PC-9 (cell line): ENCODE measurements around the gene SLC25A15. TPM values are rescaled to one million over a fixed set of nuclear protein-coding genes. Genes with fewer than 3 reads are reported as not detected.

Experiments used
- BruUV-seq: library from RNA; stranded (reverse); fragments of 400-500 nt; replicated peaks from 2 replicates; lab custom pipeline; 2021; lab: Mats Ljungman, UMichigan
- CTCF ChIA-PET: fragments of 300-600 bp; sonication (Branson Sonifier 250); formaldehyde crosslinking; loops from one replicate; lab custom pipeline; 2022; ENCODE audit warnings: antibody characterized with exemption; lab: Charles Lee
- POLR2A ChIA-PET: fragments of 300-600 bp; sonication (Branson Sonifier 250); formaldehyde crosslinking; loops from one replicate; lab custom pipeline; 2022; ENCODE audit warnings: antibody characterized with exemption; ENCODE audit not compliant: unreplicated experiment; lab: Charles Lee
- DNase-seq, 2 experiments: peaks; one replicate each; pipeline versions ENCODE4 v3.0.0 to v3.0.0-alpha.2; 2015 to 2022; ENCODE audit warnings: mixed read lengths in 1 of 2
- H2AFZ ChIP-seq: fragments of 200-600 bp; sonication (generic); 2 replicates; pipeline ENCODE4 v1.8.1; 2017; ENCODE audit warnings: antibody characterized with exemption
- H3F3A ChIP-seq: fragments of 200-600 bp; sonication (generic); 2 replicates; pipeline ENCODE4 v1.8.1; 2017; ENCODE audit warnings: antibody characterized with exemption, mild to moderate bottlenecking, low read depth; ENCODE audit not compliant: insufficient read depth
- H3K27ac ChIP-seq: fragments of 200-600 bp; sonication (generic); 2 replicates; pipeline ENCODE4 v1.6.1; 2016; ENCODE audit warnings: mixed run types
- H3K27me3 ChIP-seq: fragments of 200-600 bp; sonication (generic); 2 replicates; pipeline ENCODE4 v1.6.1; 2016; ENCODE audit warnings: low read depth, mixed run types; ENCODE audit not compliant: insufficient read depth
- H3K36me3 ChIP-seq: fragments of 200-600 bp; sonication (generic); 2 replicates; pipeline ENCODE4 v1.6.1; 2016; ENCODE audit warnings: low read depth, mixed run types
- H3K4me1 ChIP-seq: fragments of 200-600 bp; sonication (generic); replicated peaks from 2 replicates; pipeline ENCODE4 v1.6.1; 2016; ENCODE audit warnings: mixed run types; ENCODE audit not compliant: insufficient read depth
- H3K4me2 ChIP-seq: fragments of 200-600 bp; sonication (generic); 2 replicates; pipeline ENCODE4 v1.6.1; 2017; ENCODE audit warnings: mixed run types
- H3K4me3 ChIP-seq: fragments of 200-600 bp; sonication (generic); 2 replicates; pipeline ENCODE4 v1.6.1; 2016; ENCODE audit warnings: mixed run types
- H3K79me2 ChIP-seq: fragments of 200-600 bp; sonication (generic); 2 replicates; pipeline ENCODE4 v1.6.1; 2017; ENCODE audit warnings: low read depth, mixed run types
- H3K9me2 ChIP-seq: fragments of 200-600 bp; sonication (generic); 2 replicates; pipeline ENCODE4 v1.8.1; 2017; ENCODE audit warnings: mild to moderate bottlenecking; ENCODE audit not compliant: insufficient read depth
- H3K9me3 ChIP-seq: fragments of 200-600 bp; sonication (generic); 2 replicates; pipeline ENCODE4 v1.8.1; 2016; ENCODE audit warnings: low read depth; ENCODE audit not compliant: insufficient read depth
- H4K20me1 ChIP-seq: fragments of 200-600 bp; sonication (generic); 2 replicates; pipeline ENCODE4 v1.8.1; 2017; ENCODE audit not compliant: insufficient read depth
- EZH2 ChIP-seq: fragments of 200-600 bp; sonication (generic); IDR thresholded peaks from 2 replicates; pipeline ENCODE4 v1.8.0; 2017; ENCODE audit warnings: antibody characterized with exemption, low read depth
- intact Hi-C: fragments of 100-400 bp; cut with micrococcal nuclease; formaldehyde crosslinking; loops from one replicate; pipeline ENCODE4 v1.10.0; 2022; ENCODE audit not compliant: unreplicated experiment
- total RNA-seq: library from RNA; stranded (reverse); gene quantifications from 2 replicates; pipeline ENCODE4 v1.2.3, GENCODE V29; 2021
- TF ChIP-seq, protein P1 (sequence below): fragments of 200-600 bp; sonication (generic); conservative IDR thresholded peaks from 2 replicates; pipeline ENCODE4 v1.6.1; 2017; ENCODE audit warnings: mixed run types, antibody characterized with exemption, mild to moderate bottlenecking, moderate library complexity

The SLC25A15 gene
- total RNA-seq, 1 experiment from 2014 or later: 7.2 TPM

DNA sequence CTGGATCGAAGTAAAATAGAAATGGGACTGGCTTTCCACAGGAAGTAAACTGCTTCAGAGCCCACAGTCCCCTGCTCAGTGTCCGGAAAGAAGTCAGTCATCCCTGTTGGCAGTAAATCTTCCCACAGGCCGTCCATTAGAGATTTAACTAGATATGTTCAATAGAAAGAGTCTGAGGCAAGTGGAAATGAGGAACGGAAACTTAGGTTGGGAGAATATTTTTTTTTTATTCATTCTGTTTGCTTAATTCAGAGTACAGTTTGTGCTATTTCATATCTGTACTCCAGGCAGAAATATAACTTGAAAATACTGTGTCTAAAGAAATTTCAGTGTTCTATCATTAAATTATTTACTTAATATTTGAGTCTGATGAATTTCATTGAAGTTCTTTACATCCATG, 22.7 kb downstream of the SLC25A15 start:
- intact Hi-C loops: no loop called here
- CTCF ChIA-PET: no interaction called here
- no peaks in the 10 kb centered on the region for H3K9me2 ChIP-seq

DNA sequence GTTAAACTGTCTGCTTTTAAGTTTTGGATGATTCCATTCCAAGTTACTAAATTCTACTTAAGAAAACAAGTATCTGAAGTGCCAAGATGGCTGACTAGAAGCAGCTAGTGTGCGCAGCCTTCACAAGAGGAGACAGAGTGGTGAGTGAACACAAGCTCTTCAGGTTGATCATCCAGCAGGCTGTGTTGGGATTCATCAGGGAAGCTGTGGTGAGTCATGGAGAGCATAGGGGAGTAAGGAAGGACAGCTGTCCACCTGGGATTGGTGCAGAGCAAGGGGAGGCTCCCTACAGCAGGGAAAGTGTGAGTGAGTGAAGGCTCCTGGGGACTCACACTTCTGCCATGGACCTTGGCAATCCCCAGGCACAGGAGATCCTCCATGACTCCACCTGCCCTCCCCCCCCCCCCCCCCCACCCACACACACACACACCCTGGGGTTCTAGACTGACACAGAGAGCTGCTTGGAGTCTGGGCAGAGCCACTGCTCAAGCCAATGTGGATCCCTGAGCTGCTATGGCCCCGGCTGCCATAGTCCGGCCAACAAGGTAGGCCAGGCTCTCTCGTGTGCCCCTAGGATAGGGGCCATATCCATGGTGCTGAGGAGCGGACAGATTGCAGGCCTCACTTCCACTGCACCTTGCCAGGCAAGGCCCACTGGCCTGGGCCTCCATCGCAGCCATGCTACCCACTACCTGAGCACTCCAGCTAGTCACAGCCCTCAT, 23.5 kb downstream of the SLC25A15 start:
- Histone ChIP-seq H3K27me3 (no peaks in the 10 kb centered on the region), H3K9me2 (no peaks in the 10 kb centered on the region), H4K20me1 (no peaks in the 10 kb centered on the region), H3K9me3 (no peaks in the 10 kb centered on the region), H3K4me1 (no peaks in the 10 kb centered on the region), H3K27ac (no peak overlapping the region), H3K36me3 (no peaks in the 10 kb centered on the region; the same call in 1 of the 2 replicates), H2AFZ (no peak overlapping the region), H3K4me2 (no peak overlapping the region), H3K79me2 (no peaks in the 10 kb centered on the region), H3K4me3 (no peak overlapping the region), H3F3A (no peaks in the 10 kb centered on the region)
- CTCF ChIA-PET: no interaction called here
- POLR2A ChIA-PET: no interaction called here
- no peak for DNase-seq
- no TSS peak for BruUV-seq
- intact Hi-C loops: no loop called here
- TF ChIP-seq EZH2: no peak
- TF ChIP-seq, protein P1, sequence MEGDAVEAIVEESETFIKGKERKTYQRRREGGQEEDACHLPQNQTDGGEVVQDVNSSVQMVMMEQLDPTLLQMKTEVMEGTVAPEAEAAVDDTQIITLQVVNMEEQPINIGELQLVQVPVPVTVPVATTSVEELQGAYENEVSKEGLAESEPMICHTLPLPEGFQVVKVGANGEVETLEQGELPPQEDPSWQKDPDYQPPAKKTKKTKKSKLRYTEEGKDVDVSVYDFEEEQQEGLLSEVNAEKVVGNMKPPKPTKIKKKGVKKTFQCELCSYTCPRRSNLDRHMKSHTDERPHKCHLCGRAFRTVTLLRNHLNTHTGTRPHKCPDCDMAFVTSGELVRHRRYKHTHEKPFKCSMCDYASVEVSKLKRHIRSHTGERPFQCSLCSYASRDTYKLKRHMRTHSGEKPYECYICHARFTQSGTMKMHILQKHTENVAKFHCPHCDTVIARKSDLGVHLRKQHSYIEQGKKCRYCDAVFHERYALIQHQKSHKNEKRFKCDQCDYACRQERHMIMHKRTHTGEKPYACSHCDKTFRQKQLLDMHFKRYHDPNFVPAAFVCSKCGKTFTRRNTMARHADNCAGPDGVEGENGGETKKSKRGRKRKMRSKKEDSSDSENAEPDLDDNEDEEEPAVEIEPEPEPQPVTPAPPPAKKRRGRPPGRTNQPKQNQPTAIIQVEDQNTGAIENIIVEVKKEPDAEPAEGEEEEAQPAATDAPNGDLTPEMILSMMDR: no peak

More for the DNA sequence above, 22.7 kb downstream of the SLC25A15 start:
- POLR2A ChIA-PET: no interaction called here
- Histone ChIP-seq H3K79me2 (no peaks in the 10 kb centered on the region), H4K20me1 (no peaks in the 10 kb centered on the region), H3K4me1 (no peaks in the 10 kb centered on the region), H3K4me3 (no peak overlapping the region), H3F3A (no peaks in the 10 kb centered on the region), H3K27me3 (no peaks in the 10 kb centered on the region), H3K27ac (no peak overlapping the region), H2AFZ (no peak overlapping the region), H3K9me3 (no peaks in the 10 kb centered on the region), H3K36me3 (no peaks in the 10 kb centered on the region; the same call in 1 of the 2 replicates), H3K4me2 (no peak overlapping the region)
- TF ChIP-seq, protein P1: no peak
- no peak for TF ChIP-seq EZH2
- BruUV-seq: no TSS peak
- no peak for DNase-seq

DNA sequence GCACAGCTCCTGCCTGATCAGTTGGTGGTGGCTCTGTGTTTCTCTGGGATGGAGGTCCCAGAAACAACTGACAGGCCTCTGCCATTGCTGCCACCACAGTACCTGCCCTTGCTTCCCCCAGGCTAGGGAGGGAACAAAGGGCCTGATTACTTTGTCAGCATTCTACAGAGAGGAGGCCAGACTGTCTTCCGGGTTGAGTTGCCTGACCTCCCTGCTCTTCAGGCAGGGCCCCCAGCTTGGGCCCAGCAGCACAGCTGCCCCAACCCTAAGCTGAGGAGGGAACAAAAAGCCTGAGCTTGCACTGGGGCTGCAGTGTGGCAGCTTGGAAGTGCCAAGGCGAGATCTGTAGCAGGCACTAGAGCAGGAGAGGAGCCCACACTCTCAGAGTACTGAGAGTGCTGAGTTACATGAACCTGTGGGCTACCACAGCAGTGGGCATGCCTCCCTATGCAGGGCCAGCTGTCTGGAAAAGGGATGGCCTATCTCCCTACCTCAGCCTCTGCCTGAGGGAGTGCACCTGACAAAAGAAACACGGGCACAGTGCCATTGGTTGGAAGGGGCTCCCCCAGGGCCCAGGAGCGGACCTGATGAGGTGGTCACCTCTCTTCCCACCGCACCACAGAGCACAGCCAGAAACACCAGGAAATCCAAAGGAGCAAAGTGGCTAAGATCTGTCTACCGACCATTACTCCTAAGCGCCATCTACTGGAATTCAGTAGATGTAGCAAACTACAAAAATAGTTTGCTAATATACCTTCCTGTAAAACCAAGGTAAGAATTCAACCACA, 24.4 kb downstream of the SLC25A15 start:
- Histone ChIP-seq H3K4me3 (no peak overlapping the region), H3F3A (no peaks in the 10 kb centered on the region), H3K27me3 (no peaks in the 10 kb centered on the region), H3K27ac (no peak overlapping the region), H3K9me2 (no peaks in the 10 kb centered on the region), H3K36me3 (no peaks in the 10 kb centered on the region; the same call in 1 of the 2 replicates), H3K79me2 (no peaks in the 10 kb centered on the region), H2AFZ (no peak overlapping the region), H3K9me3 (no peaks in the 10 kb centered on the region), H4K20me1 (no peaks in the 10 kb centered on the region), H3K4me2 (no peak overlapping the region), H3K4me1 (no peaks in the 10 kb centered on the region)
- BruUV-seq: no TSS peak
- DNase-seq: no peak
- CTCF ChIA-PET: no interaction called here
- intact Hi-C loops: no loop called here
- TF ChIP-seq EZH2: no peak
- TF ChIP-seq, protein P1: peak; percentile 57
- POLR2A ChIA-PET: no interaction called here
